Endothelial cell of umbilical vein (primary cell): ENCODE data around the gene MVP.

ENCODE experiments used
- EZH2 ChIP-seq: IDR thresholded peaks from 2 replicates; pipeline ENCODE4 v1.6.1; 2012; ENCODE audit warnings: borderline replicate concordance, low read depth, mild to moderate bottlenecking, moderate library complexity, low read length, inconsistent platforms; ENCODE audit not compliant: severe bottlenecking
- FOS ChIP-seq: IDR thresholded peaks from 2 replicates; pipeline ENCODE4 v1.6.1; 2011; ENCODE audit warnings: mild to moderate bottlenecking, low read length, moderate library complexity, borderline replicate concordance; ENCODE audit not compliant: insufficient read depth
- GATA2 ChIP-seq: IDR thresholded peaks from 2 replicates; pipeline ENCODE4 v1.7.0; 2011; ENCODE audit warnings: low read depth, mild to moderate bottlenecking, moderate library complexity, mixed read lengths, low read length; ENCODE audit not compliant: insufficient read length, insufficient read depth
- MYC ChIP-seq: IDR thresholded peaks from one replicate; pipeline ENCODE4 v1.6.1; 2011; ENCODE audit warnings: mild to moderate bottlenecking, low read depth, low read length
- POLR2A ChIP-seq: IDR thresholded peaks from 2 replicates; pipeline ENCODE4 v1.6.1; 2012; ENCODE audit warnings: low read depth, mild to moderate bottlenecking, control low read depth, low read length
- POLR2AphosphoS5 ChIP-seq: IDR thresholded peaks from 2 replicates; pipeline ENCODE4 v1.6.1; 2012; ENCODE audit warnings: low read depth, mild to moderate bottlenecking, control low read depth, low read length, moderate library complexity; ENCODE audit not compliant: insufficient read depth
- TF ChIP-seq, protein P1 (sequence below), 2 donors: IDR thresholded peaks; 1 replicate in 1 of 2; 2 replicates in 1 of 2; pipeline ENCODE4 v1.5.1; 2011; ENCODE audit warnings: low read length in 2 of 2, mild to moderate bottlenecking in 2 of 2, moderate library complexity in 2 of 2, control low read depth in 1 of 2, inconsistent platforms in 1 of 2, low read depth in 1 of 2; ENCODE audit not compliant: insufficient read depth in 1 of 2; ENCODE audit errors: extremely low read depth in 1 of 2

GRCh38 chr16:29794231-29794710 is 26.0 kb upstream of the MVP start:
- TF ChIP-seq POLR2AphosphoS5 (no peak), EZH2 (no peak), POLR2A (no peak), GATA2 (no peak), MYC (no peak), FOS (no peak)
- TF ChIP-seq, protein P1, sequence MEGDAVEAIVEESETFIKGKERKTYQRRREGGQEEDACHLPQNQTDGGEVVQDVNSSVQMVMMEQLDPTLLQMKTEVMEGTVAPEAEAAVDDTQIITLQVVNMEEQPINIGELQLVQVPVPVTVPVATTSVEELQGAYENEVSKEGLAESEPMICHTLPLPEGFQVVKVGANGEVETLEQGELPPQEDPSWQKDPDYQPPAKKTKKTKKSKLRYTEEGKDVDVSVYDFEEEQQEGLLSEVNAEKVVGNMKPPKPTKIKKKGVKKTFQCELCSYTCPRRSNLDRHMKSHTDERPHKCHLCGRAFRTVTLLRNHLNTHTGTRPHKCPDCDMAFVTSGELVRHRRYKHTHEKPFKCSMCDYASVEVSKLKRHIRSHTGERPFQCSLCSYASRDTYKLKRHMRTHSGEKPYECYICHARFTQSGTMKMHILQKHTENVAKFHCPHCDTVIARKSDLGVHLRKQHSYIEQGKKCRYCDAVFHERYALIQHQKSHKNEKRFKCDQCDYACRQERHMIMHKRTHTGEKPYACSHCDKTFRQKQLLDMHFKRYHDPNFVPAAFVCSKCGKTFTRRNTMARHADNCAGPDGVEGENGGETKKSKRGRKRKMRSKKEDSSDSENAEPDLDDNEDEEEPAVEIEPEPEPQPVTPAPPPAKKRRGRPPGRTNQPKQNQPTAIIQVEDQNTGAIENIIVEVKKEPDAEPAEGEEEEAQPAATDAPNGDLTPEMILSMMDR (IDR thresholded peaks at IDR 0.05; ENCODE audit: extremely low read depth in 1 of 2, insufficient read depth in 1 of 2, low read depth in 1 of 2, low read length in 2 of 2), result no peak
